Epidermal melanocyte (primary cell): ENCODE data around the gene KDM7A.
A peak's percentile ranks its signal among the peaks of the same experiment; 100 is the strongest.

Experiments used
- DNase-seq: peaks from one replicate; pipeline ENCODE4 v3.0.0; 2011; ENCODE audit warnings: low spot score; ENCODE audit not compliant: insufficient read length

KDM7A gene, protein sequence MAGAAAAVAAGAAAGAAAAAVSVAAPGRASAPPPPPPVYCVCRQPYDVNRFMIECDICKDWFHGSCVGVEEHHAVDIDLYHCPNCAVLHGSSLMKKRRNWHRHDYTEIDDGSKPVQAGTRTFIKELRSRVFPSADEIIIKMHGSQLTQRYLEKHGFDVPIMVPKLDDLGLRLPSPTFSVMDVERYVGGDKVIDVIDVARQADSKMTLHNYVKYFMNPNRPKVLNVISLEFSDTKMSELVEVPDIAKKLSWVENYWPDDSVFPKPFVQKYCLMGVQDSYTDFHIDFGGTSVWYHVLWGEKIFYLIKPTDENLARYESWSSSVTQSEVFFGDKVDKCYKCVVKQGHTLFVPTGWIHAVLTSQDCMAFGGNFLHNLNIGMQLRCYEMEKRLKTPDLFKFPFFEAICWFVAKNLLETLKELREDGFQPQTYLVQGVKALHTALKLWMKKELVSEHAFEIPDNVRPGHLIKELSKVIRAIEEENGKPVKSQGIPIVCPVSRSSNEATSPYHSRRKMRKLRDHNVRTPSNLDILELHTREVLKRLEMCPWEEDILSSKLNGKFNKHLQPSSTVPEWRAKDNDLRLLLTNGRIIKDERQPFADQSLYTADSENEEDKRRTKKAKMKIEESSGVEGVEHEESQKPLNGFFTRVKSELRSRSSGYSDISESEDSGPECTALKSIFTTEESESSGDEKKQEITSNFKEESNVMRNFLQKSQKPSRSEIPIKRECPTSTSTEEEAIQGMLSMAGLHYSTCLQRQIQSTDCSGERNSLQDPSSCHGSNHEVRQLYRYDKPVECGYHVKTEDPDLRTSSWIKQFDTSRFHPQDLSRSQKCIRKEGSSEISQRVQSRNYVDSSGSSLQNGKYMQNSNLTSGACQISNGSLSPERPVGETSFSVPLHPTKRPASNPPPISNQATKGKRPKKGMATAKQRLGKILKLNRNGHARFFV

DNA sequence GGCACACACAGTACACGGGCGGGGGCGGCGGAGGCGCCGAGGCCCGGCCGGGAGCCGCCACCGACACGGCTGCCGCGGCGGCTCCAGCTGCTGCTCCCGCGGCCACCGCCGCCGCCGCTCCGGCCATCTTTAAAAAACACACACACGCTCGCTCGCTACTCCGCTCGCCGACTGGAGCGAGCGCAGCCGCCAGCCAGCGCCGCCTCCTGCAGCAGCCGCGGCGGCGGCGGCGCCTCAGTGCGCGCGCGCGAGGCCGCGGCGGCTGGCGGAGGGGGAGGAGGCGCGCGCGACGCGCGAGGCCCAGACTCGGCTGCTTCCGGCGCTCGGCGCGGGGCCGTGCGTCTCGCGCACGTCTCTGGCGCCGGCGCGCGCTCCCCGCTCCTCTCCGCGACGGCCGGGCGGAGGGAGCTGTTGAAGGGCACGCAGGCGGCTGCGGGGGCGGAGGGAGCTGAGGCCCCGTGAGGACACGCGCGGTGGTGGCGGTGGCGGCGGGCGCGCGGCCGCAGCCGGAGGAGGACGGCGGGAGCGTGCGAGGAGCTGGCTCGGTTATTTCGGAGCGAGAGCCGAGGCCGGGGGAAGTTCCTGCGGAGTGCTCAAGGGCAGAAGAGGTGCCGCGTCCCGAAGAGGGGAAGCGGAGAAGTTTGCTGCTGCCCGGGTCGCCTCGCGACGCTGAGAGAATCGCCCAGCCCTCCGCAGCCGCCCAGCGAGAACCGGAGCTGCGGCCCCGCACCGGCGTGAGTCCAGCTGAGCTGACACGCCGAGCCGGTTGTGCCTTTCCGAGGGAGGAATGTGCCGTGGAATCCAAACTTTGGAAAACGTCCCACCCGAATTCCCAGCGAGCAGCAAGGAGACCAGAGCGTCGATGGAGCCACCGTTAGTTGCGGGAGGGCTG is at the start of gene KDM7A:
KDM7A (minus strand) TSS at position 173 of the 892 bp plus-strand sequence; CDS start at position 127, 46 bp downstream.
- DNase-seq, result peak; percentile 72

DNA sequence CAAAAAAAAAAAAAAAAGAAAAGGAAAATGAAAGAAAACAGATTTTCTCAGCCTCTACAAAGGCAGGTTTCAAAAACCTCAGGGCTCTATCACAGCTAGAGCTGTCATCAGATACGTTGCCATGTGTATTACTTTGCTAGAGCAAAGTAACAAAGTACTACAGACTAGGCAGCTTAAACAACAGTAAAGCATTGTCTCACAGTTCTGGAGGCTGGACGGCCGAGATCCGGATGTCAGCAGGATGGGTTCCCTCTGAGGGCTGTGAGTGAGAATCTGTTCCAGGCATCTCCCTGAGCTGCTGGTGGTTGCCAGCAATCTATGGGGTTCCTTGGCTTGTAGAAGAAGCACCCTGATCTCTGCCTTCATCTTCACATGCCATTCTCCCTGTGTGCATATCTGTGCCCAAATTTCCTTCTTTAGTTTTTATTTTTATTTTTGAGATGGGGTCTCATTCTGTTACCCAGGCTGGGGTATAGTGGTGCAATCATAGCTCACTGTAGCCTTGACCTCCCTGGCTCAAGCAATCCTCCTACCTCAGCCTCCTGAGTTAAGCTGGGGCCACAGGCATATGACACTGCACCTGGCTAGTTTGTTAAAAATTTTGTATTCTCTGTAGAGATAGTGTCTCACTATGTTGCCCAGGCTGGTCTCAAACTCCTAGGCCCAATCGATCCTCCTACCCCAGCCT is 48.9 kb upstream of the KDM7A start:
- peak; percentile 74 for DNase-seq

DNA sequence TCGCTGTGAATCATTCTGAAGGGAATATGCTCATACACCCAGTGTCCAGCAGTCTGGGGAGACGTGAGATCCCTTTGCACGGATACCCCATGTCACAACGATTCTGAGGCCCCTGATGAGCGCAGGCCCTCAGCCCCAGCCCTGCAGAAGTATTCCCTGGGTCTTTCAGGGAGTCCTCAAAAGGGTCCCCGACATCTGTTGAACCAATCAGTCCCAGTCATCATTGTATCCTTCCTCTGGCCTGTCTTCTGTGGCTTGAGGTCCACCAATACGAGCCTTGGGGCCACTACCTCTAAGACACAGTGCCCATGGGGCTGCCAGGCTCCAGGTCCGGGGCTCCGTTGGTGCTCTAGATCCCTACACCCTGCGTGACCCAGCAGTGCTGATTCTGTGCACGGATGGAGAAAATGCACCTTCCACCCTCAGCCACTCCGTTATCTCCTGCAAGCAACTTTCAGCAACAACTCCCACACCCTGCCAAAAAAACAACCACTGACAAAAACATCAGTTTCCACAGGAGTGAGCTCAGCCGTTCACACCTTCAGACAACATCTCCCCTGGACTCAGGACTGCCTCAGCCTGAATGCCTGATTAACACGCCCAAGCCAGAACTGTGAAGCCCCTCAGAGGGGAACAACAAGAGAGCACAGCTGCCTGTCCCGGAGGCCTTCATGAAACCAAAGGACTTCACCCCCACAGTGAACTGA is 46.9 kb upstream of the KDM7A start:
- DNase-seq, result no peak

DNA sequence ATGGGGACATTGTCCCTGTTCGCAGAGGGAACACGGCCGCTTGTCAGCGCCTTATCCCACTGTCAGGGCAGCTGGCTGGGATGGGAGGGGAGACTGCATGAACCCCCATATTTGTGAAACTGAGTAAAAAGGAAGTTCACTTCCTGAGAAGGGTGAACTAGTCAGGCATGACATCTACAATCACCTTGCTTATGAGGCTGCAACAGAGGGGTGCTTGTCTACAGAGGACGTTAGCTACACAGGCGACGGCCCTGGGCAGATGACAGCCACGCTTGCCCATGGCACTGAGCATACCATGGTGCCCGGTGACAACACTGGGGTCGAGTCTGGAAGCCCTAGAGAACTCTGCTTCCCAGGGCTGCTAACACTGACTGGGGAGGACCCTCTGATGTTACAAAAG is 46.0 kb upstream of the KDM7A start:
- DNase-seq, result no peak

DNA sequence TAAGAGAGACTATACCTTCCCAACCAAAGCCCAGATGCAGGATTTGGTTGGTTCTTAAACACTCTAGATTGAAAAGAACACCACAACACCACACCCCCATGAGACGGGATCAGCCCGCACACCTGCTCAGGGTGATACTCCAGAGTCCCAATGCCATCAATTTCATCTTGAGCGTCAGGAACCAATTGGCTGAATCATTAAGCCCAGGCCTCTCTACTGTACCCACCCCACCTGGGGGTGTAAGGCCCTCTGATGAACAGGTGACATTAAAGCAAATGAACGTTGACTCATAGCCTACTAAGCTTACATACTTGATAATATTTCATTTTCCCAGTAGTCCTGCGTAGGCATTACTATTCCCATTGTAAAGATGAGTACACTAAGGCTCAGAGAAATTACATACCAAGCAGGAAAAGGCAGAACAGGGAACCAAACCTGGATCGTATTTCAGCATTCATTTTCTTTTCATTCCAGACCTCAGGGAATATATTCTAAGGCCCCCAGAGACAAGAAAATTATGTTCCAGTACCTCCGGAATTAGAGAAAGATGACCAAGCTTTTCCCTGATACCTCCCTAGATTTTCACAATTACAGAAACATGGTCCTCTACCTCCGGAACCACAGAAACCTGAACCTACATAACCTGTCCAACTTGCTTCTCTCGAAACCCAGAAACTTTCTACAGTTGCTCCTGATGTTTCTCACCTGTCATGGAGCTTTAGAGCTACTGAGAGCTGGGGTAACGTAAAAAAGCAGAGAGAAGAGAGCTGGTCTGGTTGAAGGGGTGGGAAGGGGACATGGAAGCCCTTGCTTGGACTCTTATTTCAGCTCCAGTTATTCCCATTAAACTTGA is 43.1 kb upstream of the KDM7A start:
- DNase-seq, result no peak

DNA sequence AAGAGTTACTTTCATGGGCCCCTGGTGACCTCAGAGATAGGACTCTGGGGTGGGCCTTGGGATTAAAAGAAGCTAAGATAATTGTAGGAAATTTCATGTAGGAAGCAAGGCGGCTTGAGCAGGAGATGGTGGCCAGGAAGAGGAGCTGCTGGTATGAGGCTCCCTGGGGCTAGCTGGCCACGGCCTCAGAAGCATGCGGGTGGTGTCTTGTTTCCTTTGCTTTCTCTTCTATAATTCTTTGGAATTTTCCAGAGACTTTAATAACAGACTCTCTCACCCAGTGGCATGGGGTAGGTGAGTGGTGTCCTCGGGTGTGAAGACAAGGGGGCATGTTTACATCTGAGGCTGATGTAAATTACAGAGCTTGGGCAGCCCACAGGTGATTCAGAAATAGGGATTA is 41.9 kb upstream of the KDM7A start:
- DNase-seq, result no peak

DNA sequence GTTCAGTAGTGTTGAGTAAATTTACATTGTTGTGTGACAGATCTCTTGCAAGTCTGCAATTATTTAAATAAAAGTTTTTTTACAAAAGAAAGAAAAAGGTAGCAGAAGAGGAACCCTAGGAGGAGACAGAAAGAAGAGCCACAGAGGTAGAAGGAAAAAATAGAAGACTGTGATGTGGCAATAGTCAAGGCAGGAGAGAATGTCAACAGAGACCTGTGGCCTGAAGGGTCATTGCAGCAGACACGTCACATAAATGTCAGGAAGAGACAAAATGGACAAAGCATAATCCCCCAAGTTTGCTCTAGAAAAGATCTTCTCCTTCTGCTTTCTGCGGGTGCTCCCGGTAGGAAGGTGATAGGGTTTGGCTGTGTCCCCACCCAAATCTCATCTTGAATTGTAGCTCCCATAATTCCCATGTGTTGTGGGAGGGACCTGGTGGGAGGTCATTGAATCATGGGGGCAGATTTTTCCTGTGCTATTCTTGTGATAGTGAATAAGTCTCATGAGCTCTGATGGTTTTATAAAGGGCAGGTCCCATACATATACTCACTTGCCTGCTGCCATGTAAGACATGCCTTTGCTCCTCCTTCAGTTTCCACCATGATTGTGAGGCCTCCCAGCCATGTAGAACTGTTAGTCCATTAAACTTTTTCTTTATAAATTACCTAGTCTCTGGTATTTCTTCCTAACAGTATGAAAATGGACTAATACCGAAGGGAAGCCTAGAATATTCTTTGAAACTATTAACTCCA is 41.1 kb upstream of the KDM7A start:
- no peak for DNase-seq

DNA sequence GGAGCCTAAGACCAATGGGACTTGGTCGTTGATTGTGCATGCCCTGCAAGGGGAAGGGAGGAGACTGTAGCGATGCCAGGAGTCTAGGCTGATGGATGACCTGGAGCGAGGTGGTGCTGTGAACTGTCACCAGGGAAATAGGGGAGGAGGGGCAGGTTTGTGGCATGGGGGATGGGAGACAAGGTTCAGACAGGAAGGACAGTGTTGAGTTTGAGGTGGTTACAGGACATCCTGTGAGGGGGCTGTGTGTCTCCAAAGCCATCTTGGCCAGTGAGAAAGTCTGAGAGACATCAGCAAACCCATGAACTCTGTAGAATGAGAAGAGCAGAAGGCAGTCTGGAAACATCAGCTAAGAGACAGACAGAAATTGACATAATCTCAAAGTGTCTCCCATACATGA is 38.5 kb upstream of the KDM7A start:
- DNase-seq, result no peak

DNA sequence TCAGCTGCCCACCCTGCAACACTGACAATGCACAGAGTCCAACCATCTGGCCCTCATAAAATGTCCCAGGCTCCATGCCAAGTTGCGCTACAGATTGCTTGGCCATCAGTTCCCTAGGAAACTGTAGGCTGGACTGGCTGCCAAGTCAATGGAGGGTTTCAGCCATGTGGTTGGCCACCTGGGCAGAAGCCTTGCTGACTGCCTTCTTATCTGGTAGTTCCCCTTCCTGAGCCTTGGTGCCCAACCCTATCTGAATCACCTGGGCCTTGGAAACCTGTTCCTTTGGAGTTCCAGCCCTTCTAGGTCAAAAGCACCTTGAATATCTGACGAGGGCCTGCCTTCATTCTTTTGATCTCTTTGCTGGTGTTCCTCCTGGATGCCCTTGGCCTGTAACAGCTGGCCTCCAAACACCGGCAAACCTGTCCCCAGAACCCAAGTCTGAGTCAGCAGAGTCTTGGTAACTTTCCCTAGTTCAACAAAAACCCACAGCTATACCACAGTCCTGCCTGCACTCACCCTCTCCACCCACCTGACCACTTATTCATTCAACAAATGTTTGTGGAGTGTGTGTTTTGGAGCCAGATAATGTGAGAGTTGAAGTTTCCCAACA is 37.4 kb upstream of the KDM7A start:
- DNase-seq, result no peak

DNA sequence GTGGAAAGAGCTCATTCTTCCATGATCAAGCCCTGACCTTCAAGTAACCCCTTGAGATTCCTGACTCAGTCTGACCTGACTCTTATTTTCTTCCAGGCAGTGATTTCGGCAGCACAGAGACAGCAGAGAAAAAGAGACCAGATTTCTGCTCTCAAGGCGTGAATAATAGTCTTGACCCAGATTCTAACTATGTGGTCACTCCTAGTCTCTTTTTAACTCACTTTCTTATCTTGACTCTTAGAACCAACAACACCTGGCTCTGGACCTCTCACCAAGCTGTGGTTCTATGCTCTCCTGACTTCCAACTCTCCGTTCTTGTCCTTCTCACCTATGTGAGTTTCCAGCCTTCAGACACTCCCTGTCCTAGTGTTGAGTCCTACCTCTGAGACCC is 36.9 kb upstream of the KDM7A start:
- DNase-seq, result no peak

DNA sequence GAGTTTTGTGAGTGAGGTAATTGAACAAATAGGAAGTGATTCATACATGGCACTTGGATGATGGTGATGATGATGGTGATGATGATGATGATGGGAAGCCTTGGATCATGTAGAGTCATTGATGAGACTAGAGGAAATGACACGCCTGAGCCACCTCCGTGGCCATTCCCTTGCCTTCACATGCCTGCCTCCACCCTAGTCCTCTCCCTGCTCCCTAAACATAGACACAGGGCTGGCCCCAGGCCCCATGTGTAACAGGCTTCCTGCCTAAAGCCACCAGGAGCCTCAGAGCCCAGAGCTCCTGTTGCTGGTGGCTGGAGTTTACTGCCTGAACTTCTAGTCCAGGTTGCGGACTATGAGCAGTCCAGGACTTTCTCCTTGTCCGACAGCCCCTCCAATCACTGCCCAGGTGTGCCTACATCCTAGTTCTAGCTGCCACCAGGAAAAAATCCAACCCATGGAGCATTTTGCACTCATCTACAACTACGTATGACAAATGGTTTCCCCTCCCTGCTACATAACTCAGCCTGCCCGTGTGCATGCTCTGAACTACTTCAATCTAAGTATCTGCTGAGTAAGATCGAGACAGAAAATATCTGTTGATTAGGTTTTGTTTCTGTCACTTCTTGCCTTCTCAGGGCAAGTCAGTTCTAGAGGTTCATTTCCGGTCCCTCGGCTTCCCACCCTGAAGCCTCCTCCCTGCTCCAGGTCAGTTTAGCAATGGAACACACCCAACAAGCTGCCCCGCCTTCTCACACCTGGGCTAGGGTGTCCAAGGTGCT is 35.5 kb upstream of the KDM7A start:
- no peak for DNase-seq

DNA sequence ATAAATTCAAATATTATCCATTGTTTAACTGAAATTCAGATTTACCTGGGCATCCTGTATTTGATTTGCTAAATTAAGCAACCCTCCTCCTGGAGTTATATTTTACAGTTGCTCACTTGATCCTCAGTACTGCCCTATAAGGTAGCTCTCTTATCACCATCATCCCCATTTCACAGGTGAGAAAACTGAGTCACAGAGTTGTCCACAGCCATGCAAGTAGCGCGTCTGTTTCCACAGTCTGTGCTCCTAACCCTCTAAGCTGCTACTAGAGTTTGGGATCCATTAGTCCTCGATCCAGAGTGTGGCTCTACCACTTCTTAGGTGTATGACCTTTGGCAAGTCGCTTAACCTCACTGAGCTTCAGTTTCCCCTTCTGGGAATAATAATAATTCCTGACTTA is 34.9 kb upstream of the KDM7A start:
- DNase-seq, result no peak

DNA sequence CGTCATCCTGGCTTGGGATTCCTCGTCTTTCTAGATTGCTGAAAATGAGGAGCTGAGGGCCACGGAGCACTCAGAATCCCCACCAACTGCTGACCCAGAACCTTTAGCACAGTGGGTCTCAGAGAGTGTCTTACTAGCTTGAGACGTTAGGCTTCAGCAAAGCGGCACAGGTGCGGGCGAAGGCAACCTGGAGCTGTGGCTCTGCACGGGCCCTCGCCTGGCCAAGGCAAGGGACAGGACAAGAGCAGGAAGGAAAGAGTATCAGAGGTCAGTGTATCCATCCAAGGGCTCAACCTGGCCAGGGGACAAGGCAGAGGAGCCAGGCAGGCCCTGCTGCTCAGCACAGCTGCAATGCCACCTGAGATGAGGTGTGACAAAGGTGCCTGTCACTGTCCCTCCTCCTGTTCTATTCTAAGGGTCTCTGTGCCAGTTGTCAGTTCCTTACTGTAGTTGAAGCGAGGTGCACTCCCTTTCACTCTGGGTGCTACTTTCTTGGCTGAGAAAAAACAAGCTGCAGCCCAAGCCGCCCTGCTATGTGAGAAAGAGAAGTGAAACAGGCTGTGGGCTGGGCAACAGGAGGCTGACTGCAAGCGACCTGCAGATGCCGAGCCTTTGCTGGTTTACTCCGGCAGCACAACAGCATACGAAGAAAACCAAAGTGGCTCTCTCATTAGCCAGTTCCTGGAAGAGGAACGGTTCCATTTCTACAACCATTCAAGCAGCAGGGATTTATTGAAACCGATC is 33.3 kb upstream of the KDM7A start:
- no peak for DNase-seq

DNA sequence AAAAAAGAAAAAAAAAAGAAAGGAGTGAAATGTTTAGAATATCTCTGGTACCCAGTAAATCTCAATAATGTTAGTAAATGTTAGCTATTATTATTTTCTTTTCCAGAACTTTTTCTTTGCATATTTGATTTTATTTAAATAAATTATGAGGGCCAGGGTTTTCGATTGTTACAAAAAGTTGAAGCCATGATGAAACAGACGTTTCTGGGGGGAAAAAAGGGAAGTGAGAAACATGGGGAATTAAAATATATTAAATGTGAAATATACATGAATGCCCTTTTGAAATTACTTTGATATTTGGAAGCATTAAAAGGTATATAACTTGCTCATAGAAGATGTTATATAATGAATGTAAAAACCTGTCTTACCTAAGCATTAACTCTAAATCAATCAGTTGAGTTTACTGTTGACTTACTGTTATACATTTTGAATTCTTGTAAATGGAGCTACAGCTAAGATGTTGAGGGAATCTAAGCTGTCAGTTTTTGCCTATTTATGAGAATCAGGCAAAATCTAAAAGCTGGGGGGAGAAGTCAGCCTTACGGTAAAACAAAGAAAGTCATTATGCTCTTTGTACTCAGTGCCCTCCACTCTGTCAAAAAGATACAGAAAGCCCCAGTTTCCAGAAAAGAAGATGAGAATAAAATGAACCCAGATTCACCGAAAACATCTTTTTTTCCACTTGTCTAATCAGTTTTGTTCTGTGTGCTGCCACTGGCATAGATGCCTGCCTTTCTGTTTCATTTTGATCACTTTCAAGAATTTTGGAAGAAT is 30.0 kb upstream of the KDM7A start:
- no peak for DNase-seq

DNA sequence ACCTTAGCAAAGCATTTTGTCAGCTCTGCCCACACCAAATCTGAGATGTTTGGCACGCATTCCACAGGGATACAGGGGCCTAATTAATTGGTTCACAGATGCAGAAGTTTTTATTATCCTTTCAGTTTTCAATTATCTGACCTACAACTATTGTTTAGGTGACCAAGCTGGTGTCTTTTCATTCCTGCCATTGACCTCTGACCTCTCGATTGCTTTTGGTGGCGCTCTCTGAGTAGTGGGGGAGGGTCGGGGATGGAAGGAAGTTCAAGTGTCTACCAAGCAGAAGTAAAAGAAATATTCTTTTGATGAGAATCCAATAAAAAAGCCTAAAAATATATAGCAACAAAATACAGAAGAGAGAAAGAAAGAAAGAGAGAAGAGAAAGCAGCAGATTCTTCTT is 28.8 kb upstream of the KDM7A start:
- DNase-seq, result no peak

DNA sequence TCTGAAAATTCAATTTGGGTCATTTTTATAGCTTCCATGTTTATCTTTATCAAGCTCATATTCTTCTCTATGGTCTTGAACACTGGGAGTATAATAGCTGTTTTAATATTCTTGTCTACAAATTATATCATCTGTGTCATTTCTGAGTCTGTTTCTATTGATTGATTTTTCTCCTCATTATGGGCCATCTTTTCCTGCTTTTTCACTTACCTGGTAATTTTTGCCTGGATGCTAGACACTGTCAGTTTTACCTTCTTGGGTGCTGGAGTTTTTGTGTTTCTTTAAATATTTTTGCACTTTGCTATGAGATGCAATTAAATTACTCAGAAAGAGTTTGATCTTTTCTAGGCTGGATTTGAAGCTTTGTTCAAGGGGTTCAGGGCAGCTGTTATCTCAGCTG is 26.8 kb upstream of the KDM7A start:
- DNase-seq, result no peak
